ENCODE measurements around the gene NCKAP5.

DNA sequence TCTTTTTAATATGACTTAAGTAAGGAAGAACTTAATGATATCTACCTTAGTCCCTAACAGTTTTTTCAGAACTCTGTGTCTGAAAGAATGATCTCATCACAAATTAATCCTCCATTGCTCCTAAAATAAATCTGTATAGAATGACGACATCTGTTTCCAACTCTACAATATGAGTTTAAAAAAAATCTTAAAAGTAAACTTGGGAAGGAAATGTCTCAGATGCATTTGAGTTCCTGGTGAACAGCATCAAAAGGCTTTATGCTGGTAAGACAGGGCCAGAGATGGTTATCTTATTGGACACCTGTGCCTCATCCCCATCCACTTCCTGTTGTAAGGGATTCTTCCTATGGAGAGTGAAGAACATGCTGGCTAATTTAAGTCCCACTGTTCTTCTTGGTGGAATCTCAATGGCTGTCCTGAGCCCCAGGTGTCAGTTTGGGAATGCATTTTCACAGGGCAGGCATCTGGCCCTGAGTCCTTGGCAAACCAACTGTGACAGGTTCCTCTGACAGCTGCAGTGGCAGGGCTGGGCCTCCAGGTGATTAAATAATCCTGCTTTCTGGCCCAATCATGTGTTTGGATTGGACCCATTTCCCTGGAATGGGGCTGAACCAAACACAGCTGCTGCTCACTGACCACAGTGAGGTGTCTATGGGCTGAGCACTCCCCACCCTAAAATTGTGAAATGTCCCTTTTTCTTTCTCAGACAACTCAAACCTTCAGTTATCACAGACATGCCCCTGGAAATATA, 12.9 kb upstream of the NCKAP5 start:
- TF ChIP-seq EZH2phosphoT487 (IDR thresholded peaks at IDR 0.05; ENCODE audit: insufficient read depth, low read depth) (no peak), EZH2 (IDR thresholded peaks at IDR 0.05; ENCODE audit: insufficient read depth, poor library complexity, severe bottlenecking) (no peak)

All from GM23248 (cell line).